GM19193 (cell line): ENCODE measurements around the gene FKBP2.

Experiments used
- POLR2A ChIP-seq: IDR thresholded peaks from 4 replicates; pipeline ENCODE4 v1.6.1; 2011; ENCODE audit not compliant: insufficient read depth, insufficient read length; ENCODE audit errors: extremely low read depth

Gene FKBP2

GRCh38 chr11:64235437-64236161 lies 5.3 kb upstream of the FKBP2 start:
- no peak for TF ChIP-seq POLR2A

GRCh38 chr11:64237484-64237951 lies 3.4 kb upstream of the FKBP2 start:
- no peak for TF ChIP-seq POLR2A

DNA sequence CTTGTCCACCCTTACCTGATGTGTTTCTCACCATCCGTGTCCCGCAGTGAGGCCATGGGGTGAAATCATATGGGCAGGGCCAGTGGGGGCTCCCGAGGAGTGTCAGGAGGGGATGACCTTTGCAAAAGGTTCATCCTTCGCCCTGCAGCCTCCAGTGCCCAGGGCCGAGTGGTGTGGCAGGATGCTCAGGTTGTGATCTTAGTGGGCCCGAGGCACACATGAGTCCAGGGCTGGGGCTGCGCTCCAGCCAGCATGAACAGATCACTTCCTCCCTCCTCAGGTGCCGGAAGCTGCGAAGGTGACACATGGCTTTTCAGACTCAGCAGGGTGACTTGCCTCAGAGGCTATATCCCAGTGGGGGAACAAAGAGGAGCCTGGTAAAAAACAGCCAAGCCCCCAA lies 2.8 kb upstream of the FKBP2 start:
- no peak for TF ChIP-seq POLR2A

- TF ChIP-seq POLR2A, result no peak
Observed at GRCh38 chr11:64238999-64239398, 1.9 kb upstream of the FKBP2 start.

- no peak for TF ChIP-seq POLR2A
Observed at GRCh38 chr11:64239662-64240434, 1.0 kb upstream of the FKBP2 start.

DNA sequence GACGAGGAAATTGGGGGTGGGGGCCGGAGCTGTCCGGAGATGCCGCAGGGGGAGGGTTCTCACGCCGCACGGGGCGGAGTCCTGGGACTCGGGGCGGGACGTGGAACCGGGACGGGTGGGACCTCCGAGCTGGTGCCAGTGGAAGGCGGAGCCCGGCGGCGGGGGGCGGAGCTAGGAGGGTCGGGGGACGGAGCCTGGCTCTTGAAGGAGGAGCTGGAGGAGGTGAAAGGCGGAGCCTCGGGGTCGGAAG lies 271 bp downstream of the FKBP2 start:
- no peak for TF ChIP-seq POLR2A

GRCh38 chr11:64241491-64242374 lies 838 bp downstream of the FKBP2 start:
- peak; percentile 45 for TF ChIP-seq POLR2A

DNA sequence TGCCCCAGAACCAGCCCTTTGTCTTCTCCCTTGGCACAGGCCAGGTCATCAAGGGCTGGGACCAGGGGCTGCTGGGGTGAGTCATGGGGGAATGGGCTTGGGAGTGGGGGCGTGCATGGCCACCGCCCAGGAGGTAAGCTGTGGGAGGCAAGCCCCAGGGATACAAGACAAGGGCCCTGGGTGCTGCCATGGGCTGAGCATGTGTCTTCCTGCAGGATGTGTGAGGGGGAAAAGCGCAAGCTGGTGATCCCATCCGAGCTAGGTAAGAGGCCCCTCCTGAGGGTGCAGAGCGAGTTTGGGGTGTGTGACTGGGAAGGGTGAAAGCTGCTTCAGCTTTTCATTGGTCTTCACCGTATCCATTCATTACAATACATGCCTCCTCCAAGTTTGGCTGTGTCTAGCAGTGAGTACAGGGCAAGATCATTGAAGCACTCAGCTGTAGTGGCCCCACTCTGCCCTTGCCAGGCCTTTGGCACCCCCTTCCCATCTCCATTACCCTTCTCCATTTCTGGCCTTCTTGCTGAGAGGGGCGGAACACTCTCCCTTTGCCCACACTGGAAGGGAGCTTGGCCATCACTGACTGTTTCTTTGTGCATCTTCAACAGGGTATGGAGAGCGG lies 2.5 kb downstream of the FKBP2 start:
- TF ChIP-seq POLR2A, result no peak

DNA sequence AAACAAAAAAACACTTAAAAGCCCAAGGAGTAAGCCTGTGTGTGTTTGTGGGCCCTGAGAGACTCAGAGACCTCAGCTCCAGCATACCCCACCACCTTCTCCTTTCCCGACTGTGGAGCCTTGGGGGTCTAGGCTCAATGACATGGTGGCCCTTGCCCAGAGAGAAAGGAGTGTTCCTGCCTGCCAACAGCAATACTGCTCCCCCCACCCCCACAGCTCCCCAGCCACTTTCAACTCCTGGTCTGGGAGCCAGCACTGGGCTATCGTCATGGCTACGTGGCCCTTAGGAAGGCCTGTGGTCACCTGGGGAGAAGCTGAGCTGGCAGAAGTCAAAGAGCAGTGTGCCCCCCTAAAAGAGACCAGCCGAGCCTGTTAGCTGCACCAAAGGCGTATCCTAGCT lies 3.2 kb downstream of the FKBP2 start:
- no peak for TF ChIP-seq POLR2A

DNA sequence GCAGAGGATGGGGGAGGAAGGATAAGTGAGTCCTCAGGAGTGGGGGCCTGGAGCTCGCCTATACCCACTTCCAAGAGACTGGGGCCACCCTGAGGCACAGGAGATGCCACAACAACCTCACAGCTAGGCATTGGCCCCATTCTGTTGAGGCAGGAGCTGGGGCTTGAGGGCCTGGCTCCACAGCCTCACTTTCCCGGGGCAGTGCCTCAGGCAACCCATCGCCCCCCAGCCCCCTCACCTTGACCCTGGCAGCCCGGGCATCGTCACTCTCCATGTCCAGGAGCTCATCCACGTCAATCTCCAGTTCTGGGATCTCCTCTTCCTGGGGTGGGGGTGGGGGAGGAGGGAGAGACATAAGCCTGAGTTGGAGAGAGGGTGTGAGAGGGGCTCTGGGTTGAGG lies 4.1 kb downstream of the FKBP2 start:
- TF ChIP-seq POLR2A, result no peak

DNA sequence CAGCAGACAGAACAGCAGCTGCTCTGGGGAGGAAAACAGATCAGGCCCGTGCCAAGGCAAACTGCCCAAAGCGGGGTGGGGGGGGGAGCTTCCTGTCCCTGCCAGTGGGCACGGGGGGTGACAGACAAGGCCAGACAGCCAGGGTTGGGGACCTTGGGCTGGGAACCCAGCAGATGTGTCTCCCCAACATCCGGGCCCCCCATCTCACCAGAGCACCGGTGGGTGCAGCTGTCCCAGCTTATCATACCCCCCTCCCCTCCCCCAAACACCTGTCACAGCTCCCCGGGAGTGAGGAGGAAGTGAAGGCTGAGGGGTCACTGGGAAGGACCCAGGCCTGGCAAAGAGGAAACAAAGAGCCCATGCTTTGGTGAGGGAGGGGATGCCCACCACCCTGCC lies 4.5 kb downstream of the FKBP2 start:
- no peak for TF ChIP-seq POLR2A

GRCh38 chr11:64245797-64246620 lies 5.1 kb downstream of the FKBP2 start:
- TF ChIP-seq POLR2A, result peak; percentile 11

DNA sequence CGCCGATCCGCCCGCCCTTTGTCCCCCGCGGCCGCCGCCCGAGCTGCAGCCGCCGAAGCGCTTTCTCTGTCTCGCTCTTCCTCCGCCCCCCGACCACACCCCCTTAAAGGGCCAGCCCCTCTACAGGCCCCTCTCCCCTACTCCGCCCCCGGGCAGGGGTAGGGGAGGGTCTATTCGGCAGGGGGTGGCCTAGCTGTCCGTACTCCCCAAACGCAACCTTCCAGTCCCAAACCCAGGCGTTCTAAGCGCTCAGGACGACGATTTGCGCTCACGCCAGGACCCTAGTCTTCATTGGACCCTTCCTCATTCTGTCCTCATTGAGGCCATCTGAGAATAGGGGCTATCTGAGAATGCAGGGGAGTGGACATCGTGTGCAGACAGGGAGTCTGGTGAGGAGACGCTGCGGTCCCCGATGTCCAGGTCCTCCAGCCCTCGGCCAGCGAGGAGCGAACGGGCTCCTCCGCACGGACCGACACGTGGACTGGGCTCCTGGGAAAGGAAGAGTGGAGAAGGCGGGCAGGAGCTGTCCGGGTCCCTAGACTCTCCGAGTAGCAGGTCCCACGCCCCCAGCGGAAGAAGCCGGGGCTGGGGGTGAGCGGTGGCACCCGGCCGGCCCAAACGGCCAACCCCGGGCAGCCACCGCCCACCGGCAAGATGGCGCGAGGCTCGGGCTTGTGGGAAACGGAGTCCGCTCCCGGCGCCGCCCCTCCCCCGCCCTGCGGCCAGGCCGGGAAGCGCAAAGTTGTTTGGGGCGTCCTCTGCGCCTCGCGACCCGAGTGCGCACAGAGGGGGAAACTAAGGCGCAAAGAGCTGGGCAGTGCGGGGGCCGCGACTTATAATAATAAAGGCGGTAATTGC lies 6.2 kb downstream of the FKBP2 start, which contains the start of gene PPP1R14B:
Gene PPP1R14B, minus strand, starts transcription at position 73 of the 858 bp plus-strand sequence. CDS start 270 bp downstream, outside the sequence.
- TF ChIP-seq POLR2A, result no peak

DNA sequence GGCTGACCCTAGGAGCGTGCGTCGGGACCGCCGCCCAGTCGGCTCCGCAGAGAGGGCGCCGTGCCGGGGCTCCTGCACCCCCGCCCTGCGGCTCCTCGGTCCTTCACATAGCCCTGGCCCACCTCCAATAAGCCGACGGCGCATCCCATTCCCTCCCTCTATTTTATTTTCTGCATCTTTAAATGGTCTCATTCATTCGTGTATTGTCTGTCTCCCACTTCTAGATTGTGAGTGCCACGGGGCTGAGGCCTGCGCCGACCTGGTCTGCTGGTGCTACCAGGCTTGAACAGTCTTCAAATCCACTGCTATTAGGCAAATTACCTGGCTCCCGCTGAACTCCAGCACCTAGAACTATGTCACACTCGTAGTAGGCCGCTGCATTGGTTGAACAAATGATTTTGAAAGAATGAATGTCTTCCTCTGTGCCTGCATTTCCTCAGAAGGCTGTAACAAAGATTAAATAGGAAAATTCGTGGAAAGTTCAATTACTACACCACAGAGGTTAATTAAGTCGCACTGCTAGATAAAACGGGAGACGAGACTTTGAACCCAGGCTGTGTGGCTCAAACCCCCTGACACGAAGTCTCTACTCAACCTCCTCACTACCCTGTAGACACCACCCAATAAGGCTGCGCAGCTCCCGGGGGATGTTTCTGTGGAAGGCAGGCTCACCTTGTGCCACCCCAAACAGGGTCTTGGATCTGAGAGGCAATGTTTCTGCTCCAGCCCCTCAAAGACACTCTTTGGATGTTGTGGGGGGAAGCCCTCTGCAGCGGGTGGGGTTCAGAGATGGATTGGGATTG lies 7.0 kb downstream of the FKBP2 start:
- TF ChIP-seq POLR2A, result no peak
